ENCODE results near the gene TRNP1. TPM values are rescaled to one million over a fixed set of nuclear protein-coding genes. Genes with fewer than 3 reads are reported as not detected.

Gene TRNP1
- total and polyA plus RNA-seq, 12 donors = 1.4 to 27.8 (median 6.5) TPM

DNA sequence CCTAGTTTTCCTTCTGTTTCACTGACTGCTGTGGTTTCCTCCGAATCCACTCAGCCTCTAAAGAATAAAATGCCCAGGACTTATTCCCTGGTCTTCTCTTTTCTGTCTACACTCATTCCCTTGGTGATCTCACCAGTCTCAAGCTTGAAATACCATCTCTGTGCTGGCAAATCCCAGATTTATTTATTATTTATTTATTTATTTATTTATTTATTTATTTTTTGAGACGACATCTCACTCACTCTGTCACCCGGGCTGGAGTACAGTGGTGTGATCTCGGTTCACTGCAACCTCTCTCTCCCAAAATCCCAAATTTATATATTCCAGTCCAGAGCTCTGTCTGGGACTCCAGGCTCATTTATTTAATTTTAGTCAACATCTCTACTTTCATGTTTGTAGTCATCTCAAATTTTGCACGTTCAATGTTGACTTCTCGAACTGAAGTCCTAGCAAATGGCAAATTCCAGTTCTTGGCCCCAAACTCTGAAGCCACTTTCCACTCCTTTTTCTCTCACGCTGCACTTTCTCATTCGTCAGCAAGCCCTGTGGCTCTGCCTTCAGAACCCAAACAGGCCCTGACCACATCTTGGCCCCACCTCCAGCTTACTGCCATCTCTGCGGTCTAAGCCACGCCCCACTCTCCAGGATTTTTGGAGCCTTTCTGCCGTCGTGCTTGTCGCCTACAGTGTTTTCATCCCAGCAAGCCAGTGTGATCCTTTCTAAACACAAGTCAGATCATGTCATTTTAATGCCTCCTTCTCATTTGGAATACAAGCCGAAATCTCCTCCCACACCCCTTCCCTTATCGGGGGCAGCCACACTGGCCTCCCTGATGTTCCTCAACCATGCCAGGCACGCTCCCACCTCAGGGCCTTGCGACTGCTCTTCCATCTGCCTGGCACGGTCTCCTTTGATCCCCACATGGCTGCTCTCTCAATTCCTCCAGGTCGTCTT, 33.4 kb downstream of the TRNP1 start:
- no peaks in the 10 kb centered on the region for H3K36me3 ChIP-seq (replicated peaks in 1 of 2)
- 74 to 83% (median 78%) methylated on average over 19 of the region's 19 CpGs for WGBS, 4 donors
- intact Hi-C loops (cut with DNase I) = no loop called here
- H3K9me3 ChIP-seq (replicated peaks in 1 of 3) = no peaks in the 10 kb centered on the region
- TF ChIP-seq, protein P1, sequence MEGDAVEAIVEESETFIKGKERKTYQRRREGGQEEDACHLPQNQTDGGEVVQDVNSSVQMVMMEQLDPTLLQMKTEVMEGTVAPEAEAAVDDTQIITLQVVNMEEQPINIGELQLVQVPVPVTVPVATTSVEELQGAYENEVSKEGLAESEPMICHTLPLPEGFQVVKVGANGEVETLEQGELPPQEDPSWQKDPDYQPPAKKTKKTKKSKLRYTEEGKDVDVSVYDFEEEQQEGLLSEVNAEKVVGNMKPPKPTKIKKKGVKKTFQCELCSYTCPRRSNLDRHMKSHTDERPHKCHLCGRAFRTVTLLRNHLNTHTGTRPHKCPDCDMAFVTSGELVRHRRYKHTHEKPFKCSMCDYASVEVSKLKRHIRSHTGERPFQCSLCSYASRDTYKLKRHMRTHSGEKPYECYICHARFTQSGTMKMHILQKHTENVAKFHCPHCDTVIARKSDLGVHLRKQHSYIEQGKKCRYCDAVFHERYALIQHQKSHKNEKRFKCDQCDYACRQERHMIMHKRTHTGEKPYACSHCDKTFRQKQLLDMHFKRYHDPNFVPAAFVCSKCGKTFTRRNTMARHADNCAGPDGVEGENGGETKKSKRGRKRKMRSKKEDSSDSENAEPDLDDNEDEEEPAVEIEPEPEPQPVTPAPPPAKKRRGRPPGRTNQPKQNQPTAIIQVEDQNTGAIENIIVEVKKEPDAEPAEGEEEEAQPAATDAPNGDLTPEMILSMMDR (IDR thresholded peaks at IDR 0.05) = no peak
- no peak for TF ChIP-seq POLR2A (IDR thresholded peaks at IDR 0.05)
- no peaks in the 10 kb centered on the region for H3K27me3 ChIP-seq
- no peak overlapping the region for H3K4me3 ChIP-seq
- peaks cover 0 to 23% of the 10 kb centered on the region in 2 donors for H3K4me1 ChIP-seq (replicated peaks in 1 of 2)
- DNase-seq = peak in 3 of 7 donors; percentile 26 to 73 (median 36)
- H3K27ac ChIP-seq = peak overlapping the region in 2 of 5 donors; percentile 5 to 57

DNA sequence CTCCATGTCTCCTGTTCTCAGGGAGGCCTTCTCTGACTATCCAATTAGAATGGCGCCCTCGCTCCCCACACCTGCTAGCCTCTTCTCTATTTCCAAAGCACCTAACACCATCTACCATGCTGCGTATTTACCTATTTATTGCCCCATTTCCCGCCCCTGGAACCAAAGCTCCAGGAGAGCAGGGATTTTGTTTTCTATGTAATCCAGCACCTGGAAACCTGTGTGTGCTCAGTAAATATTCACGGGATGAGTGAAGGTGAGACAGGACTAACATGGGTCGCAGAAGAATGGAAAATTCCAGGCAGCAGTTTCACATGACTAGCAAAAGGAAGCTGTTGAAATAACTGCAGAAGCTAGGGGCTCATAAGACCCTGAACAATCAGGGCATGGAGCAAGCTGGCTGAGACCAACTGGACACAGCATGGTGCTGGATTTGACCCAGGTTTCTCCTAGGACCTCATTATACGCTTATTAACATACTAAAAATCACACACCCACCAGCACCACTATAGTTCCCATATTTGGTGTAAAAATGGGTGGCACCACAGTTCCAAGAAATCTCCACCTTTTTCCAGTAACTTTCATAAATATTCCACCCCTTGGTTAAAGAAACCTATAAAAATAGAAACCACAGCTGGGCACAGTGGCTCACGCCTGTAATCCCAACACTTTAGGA, 34.2 kb downstream of the TRNP1 start:
- TF ChIP-seq POLR2A (IDR thresholded peaks at IDR 0.05) = no peak
- TF ChIP-seq, protein P1 (IDR thresholded peaks at IDR 0.05) = no peak
- intact Hi-C loops (cut with DNase I) = no loop called here
- WGBS, 4 donors = 79 to 85% (median 79%) methylated on average over 8 of the region's 8 CpGs
- DNase-seq = no peak
- H3K4me3 ChIP-seq = no peak overlapping the region
- no peaks in the 10 kb centered on the region for H3K27me3 ChIP-seq
- H3K4me1 ChIP-seq (replicated peaks in 1 of 2) = peaks cover 0 to 27% of the 10 kb centered on the region in 2 donors
- peak overlapping the region in 2 of 5 donors; percentile 5 to 57 for H3K27ac ChIP-seq
- H3K9me3 ChIP-seq (replicated peaks in 1 of 3) = no peaks in the 10 kb centered on the region
- no peaks in the 10 kb centered on the region for H3K36me3 ChIP-seq (replicated peaks in 1 of 2)

DNA sequence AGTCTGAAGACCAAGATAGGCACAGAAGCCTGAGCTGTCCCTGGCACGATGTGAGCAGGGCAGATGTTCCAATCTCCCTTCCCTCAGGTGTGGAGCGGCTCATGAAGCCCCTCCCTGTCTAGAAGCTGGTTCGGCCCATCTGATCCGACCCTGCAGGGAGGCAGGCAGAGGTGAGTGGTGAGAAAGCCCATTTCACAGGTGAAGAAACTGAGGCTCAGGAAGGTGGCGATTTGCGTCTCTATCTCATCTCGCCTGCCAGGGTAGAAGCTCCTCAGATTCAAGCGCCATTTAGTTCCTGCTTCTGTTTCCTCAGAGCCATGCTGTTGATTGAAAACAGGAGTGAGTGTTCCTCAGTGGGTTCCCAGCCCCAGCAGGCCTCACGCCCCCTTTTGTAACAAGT, 36.0 kb downstream of the TRNP1 start:
- WGBS, 4 donors = 84 to 92% (median 88%) methylated on average over 9 of the region's 9 CpGs

More for the DNA sequence above, 36.0 kb downstream of the TRNP1 start:
- H3K4me1 ChIP-seq (replicated peaks in 1 of 2) = peaks cover 0 to 27% of the 10 kb centered on the region in 2 donors
- intact Hi-C loops (cut with DNase I) = no loop called here
- no peaks in the 10 kb centered on the region for H3K27me3 ChIP-seq
- no peak for DNase-seq
- no peaks in the 10 kb centered on the region for H3K36me3 ChIP-seq (replicated peaks in 1 of 2)
- no peak overlapping the region for H3K27ac ChIP-seq
- H3K4me3 ChIP-seq = no peak overlapping the region
- no peak for TF ChIP-seq POLR2A (IDR thresholded peaks at IDR 0.05)
- TF ChIP-seq, protein P1 (IDR thresholded peaks at IDR 0.05) = no peak
- no peaks in the 10 kb centered on the region for H3K9me3 ChIP-seq (replicated peaks in 1 of 3)
